CD4-positive, alpha-beta T cell treated with Interleukin-17A for 4 hours (primary cell): Measurements from ENCODE around the gene NBPF10.
"Not testable (repeated sequence)": the region's sequence is repeated elsewhere in the genome, so short reads cannot be mapped to it uniquely, and the experiment has no call there.

ENCODE experiments used
- DNase-seq: peaks from one replicate; pipeline ENCODE4 v3.0.0-alpha.2; 2020; ENCODE audit warnings: mixed read lengths

NBPF10 gene

DNA sequence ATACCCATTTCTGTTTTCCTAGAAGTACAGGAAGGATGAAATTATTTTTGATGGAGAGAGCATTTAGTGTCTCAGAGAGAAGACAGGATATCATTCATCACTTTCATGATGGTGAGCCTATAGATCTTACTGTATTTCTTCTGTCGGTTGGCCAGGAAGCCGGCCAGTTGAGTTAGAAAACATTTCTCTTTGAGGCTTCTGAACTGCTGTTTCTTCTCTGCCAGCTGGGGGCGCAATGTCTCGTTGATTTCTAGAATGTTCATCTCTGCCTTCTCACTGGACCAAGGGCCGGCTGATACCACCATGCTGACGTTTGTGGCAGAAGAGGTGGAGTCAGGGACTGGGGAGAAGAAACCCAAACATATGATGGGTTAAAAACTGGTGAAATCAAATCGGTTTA is at the start of gene NBPF10:
NBPF10 (minus strand) TSS at position 340 of the 400 bp plus-strand sequence; CDS start at position 305, 35 bp downstream.
- not testable (repeated sequence) for DNase-seq

GRCh38 chr1:146174531-146174930 is 29.9 kb upstream of the NBPF10 start:
- DNase-seq = not testable (repeated sequence)

- not testable (repeated sequence) for DNase-seq
Measured at GRCh38 chr1:146167740-146168139, 23.1 kb upstream of the NBPF10 start.

GRCh38 chr1:146167273-146167672 is 22.7 kb upstream of the NBPF10 start:
- DNase-seq = not testable (repeated sequence)
